Measurements from ENCODE around the gene ZNF180.
"Not testable (repeated sequence)": the region's sequence is repeated elsewhere in the genome, so short reads cannot be mapped to it uniquely, and the experiment has no call there.

Gene ZNF180
- total RNA-seq, result 38.0 to 42.5 (median 40.4) reads per million in 4 experiments

- DNase-seq, result peak; percentile 89
These were observed at the start of gene ZNF180 for GRCh38 chr19:44499962-44500949. TSS of gene ZNF180 (minus strand) at chr19:44500522. CDS start at chr19:44497334, 3,188 bp downstream.

- DNase-seq, result no peak
These were observed 49.2 kb upstream of the ZNF180 start for GRCh38 chr19:44549507-44549906.

- DNase-seq, result no peak
These were observed 48.4 kb upstream of the ZNF180 start for GRCh38 chr19:44548736-44549135.

- DNase-seq, result no peak
These were observed 43.7 kb upstream of the ZNF180 start for GRCh38 chr19:44544031-44544430.

GRCh38 chr19:44542671-44543070 lies 42.3 kb upstream of the ZNF180 start:
- no peak for DNase-seq

GRCh38 chr19:44540736-44541135 lies 40.4 kb upstream of the ZNF180 start:
- DNase-seq, result no peak

- DNase-seq, result no peak
These were observed 39.7 kb upstream of the ZNF180 start for GRCh38 chr19:44539991-44540390.

GRCh38 chr19:44539236-44539826 lies 39.0 kb upstream of the ZNF180 start:
- DNase-seq, result no peak

GRCh38 chr19:44535361-44535760 lies 35.0 kb upstream of the ZNF180 start:
- DNase-seq, result not testable (repeated sequence)

GRCh38 chr19:44532819-44533218 lies 32.5 kb upstream of the ZNF180 start:
- no peak for DNase-seq

GRCh38 chr19:44530777-44531176 lies 30.5 kb upstream of the ZNF180 start:
- DNase-seq, result no peak

- DNase-seq, result no peak
These were observed 29.2 kb upstream of the ZNF180 start, which contains the start of gene CEACAM20 for GRCh38 chr19:44529536-44529935. TSS of gene CEACAM20 (minus strand) at chr19:44529675. CDS start at chr19:44529509, 166 bp downstream.

GRCh38 chr19:44527554-44527953 lies 27.2 kb upstream of the ZNF180 start:
- DNase-seq, result no peak

GRCh38 chr19:44525721-44526430 lies 25.6 kb upstream of the ZNF180 start:
- DNase-seq, result no peak

GRCh38 chr19:44521370-44521769 lies 21.0 kb upstream of the ZNF180 start:
- DNase-seq, result no peak

- no peak for DNase-seq
These were observed 16.8 kb upstream of the ZNF180 start for GRCh38 chr19:44517146-44517545.

GRCh38 chr19:44515907-44516306 lies 15.6 kb upstream of the ZNF180 start:
- DNase-seq, result no peak

GRCh38 chr19:44515031-44515430 lies 14.7 kb upstream of the ZNF180 start:
- DNase-seq, result no peak

- DNase-seq, result no peak
These were observed 12.3 kb upstream of the ZNF180 start for GRCh38 chr19:44512326-44513298.

GRCh38 chr19:44509478-44509877 lies 9.2 kb upstream of the ZNF180 start:
- DNase-seq, result no peak

- DNase-seq, result no peak
These were observed 763 bp downstream of the ZNF180 start for GRCh38 chr19:44499559-44499958.

GRCh38 chr19:44498988-44499387 lies 1.3 kb downstream of the ZNF180 start:
- DNase-seq, result no peak

Data from effector CD8-positive, alpha-beta T cell (primary cell).